Measurements from ENCODE around the gene MID1.

The MID1 gene

DNA sequence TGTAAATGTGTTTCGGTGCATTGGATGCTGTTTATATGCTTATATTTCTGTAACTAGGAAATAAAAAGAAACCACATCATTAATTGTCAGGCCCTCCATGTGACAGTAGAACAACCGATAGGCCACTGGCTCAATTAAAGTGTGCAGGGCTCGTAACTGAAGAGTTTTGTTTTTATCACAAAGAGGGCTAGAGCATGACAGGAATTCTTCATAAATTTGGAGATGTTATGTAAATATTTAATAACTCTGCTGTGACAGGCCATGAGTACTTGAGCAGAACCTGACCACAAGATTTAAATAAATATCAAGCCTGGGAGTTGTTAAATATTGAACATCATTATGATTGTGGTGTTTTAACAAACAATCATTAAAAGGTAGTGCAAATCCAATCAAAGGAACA, 55.9 kb downstream of the MID1 start:
- TF ChIP-seq, protein P1, sequence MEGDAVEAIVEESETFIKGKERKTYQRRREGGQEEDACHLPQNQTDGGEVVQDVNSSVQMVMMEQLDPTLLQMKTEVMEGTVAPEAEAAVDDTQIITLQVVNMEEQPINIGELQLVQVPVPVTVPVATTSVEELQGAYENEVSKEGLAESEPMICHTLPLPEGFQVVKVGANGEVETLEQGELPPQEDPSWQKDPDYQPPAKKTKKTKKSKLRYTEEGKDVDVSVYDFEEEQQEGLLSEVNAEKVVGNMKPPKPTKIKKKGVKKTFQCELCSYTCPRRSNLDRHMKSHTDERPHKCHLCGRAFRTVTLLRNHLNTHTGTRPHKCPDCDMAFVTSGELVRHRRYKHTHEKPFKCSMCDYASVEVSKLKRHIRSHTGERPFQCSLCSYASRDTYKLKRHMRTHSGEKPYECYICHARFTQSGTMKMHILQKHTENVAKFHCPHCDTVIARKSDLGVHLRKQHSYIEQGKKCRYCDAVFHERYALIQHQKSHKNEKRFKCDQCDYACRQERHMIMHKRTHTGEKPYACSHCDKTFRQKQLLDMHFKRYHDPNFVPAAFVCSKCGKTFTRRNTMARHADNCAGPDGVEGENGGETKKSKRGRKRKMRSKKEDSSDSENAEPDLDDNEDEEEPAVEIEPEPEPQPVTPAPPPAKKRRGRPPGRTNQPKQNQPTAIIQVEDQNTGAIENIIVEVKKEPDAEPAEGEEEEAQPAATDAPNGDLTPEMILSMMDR (conservative IDR thresholded peaks at IDR 0.05; ENCODE audit: control insufficient read depth, insufficient read depth, low read depth, low read length): no peak
- no peak for DNase-seq (ENCODE audit: low read depth)
- no peak overlapping the region for H3K4me3 ChIP-seq (ENCODE audit: control insufficient read depth, low read depth, low read length)

DNA sequence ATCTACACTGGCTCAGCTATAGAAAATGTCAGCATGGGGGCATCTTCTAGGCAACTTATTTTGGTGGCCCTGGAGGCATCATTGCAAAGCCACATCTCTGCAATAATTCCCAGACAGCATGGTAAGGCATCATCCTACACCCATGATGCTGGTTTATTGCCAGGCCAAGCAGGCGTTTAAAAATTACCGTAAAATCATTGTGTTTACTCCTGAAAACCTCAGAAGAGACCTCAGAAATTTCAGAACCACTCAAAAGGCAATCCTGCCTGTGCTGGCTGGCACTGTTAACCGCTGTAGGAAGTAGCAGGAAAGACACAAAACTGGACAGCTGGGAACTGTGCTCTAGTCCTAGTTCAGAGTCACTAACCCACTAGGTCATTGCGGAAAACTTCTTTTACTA, 63.2 kb downstream of the MID1 start:
- TF ChIP-seq, protein P1 (conservative IDR thresholded peaks at IDR 0.05; ENCODE audit: control insufficient read depth, insufficient read depth, low read depth, low read length): no peak
- no peak for DNase-seq (ENCODE audit: low read depth)

DNA sequence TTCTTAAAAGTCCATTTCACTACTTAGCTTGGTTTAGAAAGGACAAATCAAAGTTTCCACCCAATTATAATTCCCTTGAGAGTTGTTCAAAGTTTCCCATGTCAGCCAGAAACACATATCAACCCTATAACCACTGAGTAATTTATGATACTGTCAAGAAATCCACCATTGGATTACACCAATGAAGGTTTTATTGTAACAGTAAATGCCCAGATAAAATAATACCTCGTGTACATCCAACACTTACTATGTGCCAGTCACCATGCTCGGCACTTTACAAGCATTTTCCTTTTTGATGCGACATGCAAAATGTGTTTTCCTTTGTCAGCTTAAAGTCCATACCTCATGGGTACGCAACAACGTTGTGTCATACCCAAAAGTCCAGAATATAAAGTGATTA, 64.0 kb downstream of the MID1 start:
- TF ChIP-seq, protein P1 (conservative IDR thresholded peaks at IDR 0.05; ENCODE audit: control insufficient read depth, insufficient read depth, low read depth, low read length): no peak

More for the DNA sequence above, 63.2 kb downstream of the MID1 start:
- no peak overlapping the region for H3K4me3 ChIP-seq (ENCODE audit: control insufficient read depth, low read depth, low read length)

DNA sequence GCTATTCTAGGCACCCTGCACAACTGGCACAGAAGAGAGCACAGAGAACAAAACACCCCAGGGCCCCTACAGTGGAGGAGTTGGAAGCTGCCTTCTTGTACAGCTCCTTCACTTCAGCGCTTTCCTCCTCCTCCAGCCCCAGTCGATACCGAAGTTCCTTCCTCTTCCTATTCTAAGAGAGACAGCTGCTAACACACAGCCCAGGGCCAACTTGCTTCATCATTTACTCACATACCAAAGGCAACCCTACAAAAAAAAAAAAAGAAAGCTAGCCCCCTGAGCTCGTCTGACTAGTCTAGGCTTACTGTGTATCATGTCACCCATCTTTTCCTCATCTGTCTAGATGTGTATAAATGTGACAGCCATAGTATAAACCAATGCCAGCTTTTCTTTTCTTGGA, 64.5 kb downstream of the MID1 start:
- no peak overlapping the region for H3K4me3 ChIP-seq (ENCODE audit: control insufficient read depth, low read depth, low read length)
- no peak for DNase-seq (ENCODE audit: low read depth)
- TF ChIP-seq, protein P1 (conservative IDR thresholded peaks at IDR 0.05; ENCODE audit: control insufficient read depth, insufficient read depth, low read depth, low read length): no peak

More for the DNA sequence above, 64.0 kb downstream of the MID1 start:
- H3K4me3 ChIP-seq (ENCODE audit: control insufficient read depth, low read depth, low read length): no peak overlapping the region
- no peak for DNase-seq (ENCODE audit: low read depth)

DNA sequence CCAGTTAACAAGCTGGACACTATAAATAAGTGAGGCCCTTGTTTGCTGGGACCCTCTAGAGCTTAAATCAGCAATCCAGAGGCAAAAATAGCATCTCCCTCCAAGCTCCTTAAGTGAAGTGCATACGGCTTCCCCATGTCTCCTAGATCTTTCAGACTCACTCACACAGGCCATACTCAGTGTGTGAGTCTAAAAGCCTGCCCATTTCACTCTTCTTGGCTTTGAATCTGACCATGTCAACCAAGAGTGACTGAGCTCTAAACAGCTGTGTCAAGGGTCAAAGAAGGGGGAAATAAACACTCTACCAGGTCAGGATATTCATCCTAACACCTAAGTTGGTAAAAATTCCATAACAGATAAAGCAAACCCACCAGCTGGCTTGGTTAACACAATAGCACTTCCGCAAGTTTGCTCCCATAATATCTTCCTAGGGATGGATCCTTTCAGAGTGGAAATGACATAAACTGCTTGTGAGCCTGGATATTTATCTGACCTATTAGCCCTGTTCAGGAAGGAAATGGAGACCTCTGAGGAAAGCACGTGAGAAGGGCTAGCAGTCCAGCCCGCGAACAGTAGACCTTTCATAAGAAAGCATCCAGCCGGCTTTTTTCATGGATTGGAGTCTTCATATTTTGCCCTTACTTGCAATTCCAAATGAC, 65.6 kb downstream of the MID1 start:
- TF ChIP-seq, protein P1 (conservative IDR thresholded peaks at IDR 0.05; ENCODE audit: control insufficient read depth, insufficient read depth, low read depth, low read length): no peak
- H3K4me3 ChIP-seq (ENCODE audit: control insufficient read depth, low read depth, low read length): no peak overlapping the region
- DNase-seq (ENCODE audit: low read depth): no peak

DNA sequence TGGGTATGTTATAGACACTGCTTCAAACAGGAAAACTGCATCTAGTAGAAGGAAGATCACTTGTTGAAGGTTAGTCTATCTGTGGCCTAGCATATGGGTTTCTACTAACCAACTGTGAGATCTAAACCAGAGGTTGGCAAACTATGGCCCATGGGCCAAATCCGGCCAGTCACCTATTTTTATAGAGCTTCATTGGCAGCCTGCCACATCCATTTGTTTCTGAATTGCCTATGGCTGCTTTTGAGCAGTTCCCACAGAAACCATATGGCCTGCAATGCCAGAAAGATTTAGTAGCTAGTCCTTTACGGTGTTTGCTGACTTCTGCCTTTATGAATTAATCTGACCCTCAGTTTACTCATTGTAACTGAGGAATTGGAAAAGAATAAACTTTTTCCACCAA, 71.1 kb downstream of the MID1 start:
- TF ChIP-seq, protein P1 (conservative IDR thresholded peaks at IDR 0.05; ENCODE audit: control insufficient read depth, insufficient read depth, low read depth, low read length): no peak
- no peak overlapping the region for H3K4me3 ChIP-seq (ENCODE audit: control insufficient read depth, low read depth, low read length)
- peak; percentile 39 for DNase-seq (ENCODE audit: low read depth)

DNA sequence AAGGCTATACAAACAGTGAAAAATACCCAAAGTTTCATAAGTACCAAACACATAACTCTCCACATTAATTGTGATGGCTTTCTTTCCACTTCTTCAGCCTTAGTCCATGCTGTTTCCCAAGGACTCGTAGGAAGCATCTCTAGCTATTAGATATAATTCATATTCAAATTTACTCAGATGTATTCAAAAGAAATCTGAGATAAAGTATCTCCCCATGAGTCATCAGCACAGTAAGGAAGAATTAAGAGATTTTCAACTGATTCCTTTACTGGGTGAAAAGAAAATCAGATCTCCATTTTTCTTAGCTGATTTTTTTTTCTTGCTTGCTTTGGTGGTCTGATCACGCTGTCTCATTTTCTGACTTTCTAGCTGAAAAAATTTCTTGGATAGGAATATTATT, 71.7 kb downstream of the MID1 start:
- H3K4me3 ChIP-seq (ENCODE audit: control insufficient read depth, low read depth, low read length): no peak overlapping the region
- TF ChIP-seq, protein P1 (conservative IDR thresholded peaks at IDR 0.05; ENCODE audit: control insufficient read depth, insufficient read depth, low read depth, low read length): no peak
- peak; percentile 8 for DNase-seq (ENCODE audit: low read depth)

All from fibroblast of mammary gland (primary cell).